GM12878 (cell line): ENCODE data around the gene NT5DC4. TPM values are rescaled to one million over a fixed set of nuclear protein-coding genes. Genes with fewer than 3 reads are reported as not detected.

Source experiments
- ATAC-seq: fragments of 200-7000 bp; cut with Tn5 transposase; 3 replicates; pipeline ENCODE4 v1.9.1; 2020; ENCODE audit warnings: mild to moderate bottlenecking, moderate library complexity
- BruUV-seq: library from RNA; stranded (reverse); fragments of 400-500 nt; replicated peaks from 2 replicates; lab custom pipeline; 2021; lab: Mats Ljungman, UMichigan
- CTCF ChIA-PET: fragments of 300-600 bp; sonication (Branson Sonifier 250); formaldehyde crosslinking; extraction: SDS; loops from one replicate; lab custom pipeline; 2021; ENCODE audit warnings: inconsistent platforms; lab: Yijun Ruan, JAX
- POLR2A ChIA-PET: fragments of 350-600 bp; formaldehyde crosslinking; extraction: SDS; loops from one replicate; lab custom pipeline; 2021; ENCODE audit warnings: inconsistent platforms; lab: Charles Lee
- RAD21 ChIA-PET: fragments of 300-600 bp; sonication (Branson Sonifier 250); formaldehyde crosslinking; loops from one replicate; lab custom pipeline; 2023; ENCODE audit warnings: antibody characterized with exemption; ENCODE audit not compliant: unreplicated experiment; lab: Charles Lee
- SMC1A ChIA-PET: fragments of 300-600 bp; sonication (Branson Sonifier 250); formaldehyde crosslinking; loops from one replicate; lab custom pipeline; 2023; ENCODE audit not compliant: unreplicated experiment, uncharacterized antibody; lab: Charles Lee
- DNase-seq: peaks from one replicate; pipeline ENCODE4 v3.0.0-alpha.2; 2011; ENCODE audit warnings: low read depth, low spot score
- FAIRE-seq: peaks from 3 replicates; lab custom pipeline; 2011; peaks lifted over from hg19 to GRCh38; lab: Jason Lieb, UNC
- H2AFZ ChIP-seq: 2 replicates; pipeline ENCODE4 v1.6.0; 2011; ENCODE audit warnings: low read depth, low read length, control low read depth; ENCODE audit not compliant: control insufficient read depth
- H3K27ac ChIP-seq: 2 replicates; pipeline ENCODE4 v1.5.1; 2011; ENCODE audit warnings: control low read depth; ENCODE audit not compliant: control insufficient read depth, insufficient read depth
- H3K27me3 ChIP-seq, 2 experiments: replicated peaks in 1 of 2; 2 replicates each; pipeline versions ENCODE4 v1.6.0 to v1.6.1; 2011; ENCODE audit warnings: low read length in 1 of 2; ENCODE audit not compliant: control insufficient read depth in 2 of 2, insufficient read depth in 2 of 2
- H3K36me3 ChIP-seq, 2 experiments: 2 replicates each; pipeline ENCODE4 v1.5.1; 2011; ENCODE audit warnings: low read length in 1 of 2; ENCODE audit not compliant: control insufficient read depth in 2 of 2, insufficient read depth in 2 of 2
- H3K4me1 ChIP-seq: 2 replicates; pipeline ENCODE4 v1.6.1; 2011; ENCODE audit warnings: mild to moderate bottlenecking, low read length, moderate library complexity, mixed read lengths; ENCODE audit not compliant: control insufficient read depth, insufficient read depth
- H3K4me2 ChIP-seq: 2 replicates; pipeline ENCODE4 v1.6.0; 2011; ENCODE audit warnings: control low read depth; ENCODE audit not compliant: control insufficient read depth, insufficient read depth
- H3K4me3 ChIP-seq: fragments of 200-600 bp; sonication (generic); 2 replicates; pipeline ENCODE4 v1.5.1; 2016
- H3K79me2 ChIP-seq: 2 replicates; pipeline ENCODE4 v1.6.0; 2011; ENCODE audit warnings: low read length; ENCODE audit not compliant: control insufficient read depth, insufficient read depth
- H3K9ac ChIP-seq: 2 replicates; pipeline ENCODE4 v1.8.0; 2011; ENCODE audit warnings: low read length, control low read depth, mixed read lengths; ENCODE audit not compliant: control insufficient read depth, insufficient read depth
- H3K9me3 ChIP-seq: replicated peaks from 3 replicates; pipeline ENCODE4 v1.5.1; 2011; ENCODE audit warnings: mild to moderate bottlenecking, low read length; ENCODE audit not compliant: control insufficient read depth, insufficient read depth
- H4K20me1 ChIP-seq: 2 replicates; pipeline ENCODE4 v1.6.0; 2011; ENCODE audit not compliant: control insufficient read depth, insufficient read depth
- SPI1 ChIP-seq: IDR thresholded peaks from 2 replicates; pipeline ENCODE4 v1.6.1; 2011; ENCODE audit warnings: low read depth, mild to moderate bottlenecking, low read length, moderate library complexity, borderline replicate concordance; ENCODE audit not compliant: insufficient read depth
- STAT1 ChIP-seq: fragments of 450-650 bp; conservative IDR thresholded peaks from 2 replicates; pipeline ENCODE4 v1.6.1; 2014; ENCODE audit warnings: antibody characterized with exemption, mild to moderate bottlenecking
- TBL1XR1 ChIP-seq: IDR thresholded peaks from 2 replicates; pipeline ENCODE4 v1.6.1; 2012; ENCODE audit warnings: low read depth, low read length, improper control_type of control experiment
- WGBS: methylation state at CpG from one replicate; pipeline ENCODE4 v1.1.6; 2016; ENCODE audit warnings: low lambda C conversion rate; ENCODE audit not compliant: insufficient replicate concordance, insufficient coverage; ENCODE audit errors: missing lambda C conversion rate; 5-methylcytosine and 5-hydroxymethylcytosine counted together
- in situ Hi-C: fragments of 300-500 bp; cut with MboI; formaldehyde crosslinking; loops from 9 replicates; pipeline ENCODE4 v1.14.3; 2018; ENCODE audit warnings: mixed read lengths
- intact Hi-C: fragments of 100-400 bp; cut with micrococcal nuclease; formaldehyde crosslinking; loops from one replicate; pipeline ENCODE4 v1.14.2; 2022; ENCODE audit not compliant: unreplicated experiment
- polyA plus RNA-seq, 11 experiments: library from polyadenylated mRNA; depleted of rRNA in 4 of 11; unstranded in 6 of 11; stranded (reverse) in 5 of 11; fragments of >200 nt; fragmentation: Nextera tagmentation in 4 of 11; fragmentation: Illumina TruSeq in 1 of 11; extraction: Ambion mirVana in 4 of 11; extraction: Trizol in 1 of 11; gene quantifications; 1 replicate in 1 of 11; 2 replicates in 10 of 11; pipeline versions ENCODE4 v1.2.1 to v1.2.3, GENCODE V29; 2011 to 2016; ENCODE audit warnings: inconsistent platforms in 2 of 11, missing spikeins in 2 of 11, low read depth in 1 of 11
- total RNA-seq, 4 experiments: library from RNA; depleted of rRNA in 3 of 4; stranded (reverse); fragments of >200 nt in 3 of 4; fragmentation: Illumina TruSeq in 1 of 4; extraction: Trizol in 1 of 4; gene quantifications; 2 replicates each; pipeline versions ENCODE4 v1.2.1 to v1.2.3, GENCODE V29; 2013 to 2021
- TF ChIP-seq, protein P1 (sequence below): fragments of 450-650 bp; IDR thresholded peaks from 2 replicates; pipeline ENCODE4 v1.6.1; 2016; ENCODE audit warnings: mild to moderate bottlenecking

The NT5DC4 gene
- total and polyA plus RNA-seq, 10 of the 15 experiments (the other 5 are each of a cell fraction or from before 2014, with no cell fraction given): 0.04 to 2.6 (median 0.32) TPM; not detected in 2

DNA sequence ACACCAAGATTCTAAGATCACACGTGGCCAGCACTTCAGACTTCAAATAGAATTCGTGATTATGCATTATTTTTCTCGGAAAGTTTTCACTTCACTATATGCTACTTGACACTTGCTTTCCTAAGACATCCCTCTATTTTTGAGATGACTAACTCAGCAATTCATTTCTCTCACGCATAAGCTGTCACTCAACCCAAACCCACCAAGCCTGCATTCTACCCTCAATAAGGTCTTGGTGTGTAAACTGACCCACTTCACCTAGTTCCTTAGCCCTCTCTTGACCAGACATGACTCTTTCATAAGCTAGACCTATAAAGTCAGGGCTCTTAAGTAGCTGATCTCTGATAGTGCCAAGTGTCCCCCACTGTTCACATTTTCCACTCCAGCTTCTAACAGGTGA is 31.8 kb downstream of the NT5DC4 start:
- FAIRE-seq (no peak), ATAC-seq (no peak), DNase-seq (no peak)
- Histone ChIP-seq H3K27me3 (no peaks in the 10 kb centered on the region), H3K9ac (no peak overlapping the region), H3K36me3 (peaks cover 7 to 37% of the 10 kb centered on the region in 2 experiments), H3K9me3 (no peaks in the 10 kb centered on the region), H3K4me2 (no peak overlapping the region)
- in situ Hi-C loops: loop anchor here (5.0 kb wide), 2 partner anchors 125 to 185 kb away; no protein-coding TSS in a partner anchor
- intact Hi-C loops: no loop called here
- SMC1A ChIA-PET: interaction anchor here (0.8 to 10.4 kb wide), 21 partner anchors 8 to 189 kb away, joined by 3 to 362 read pairs (median 5); partner anchors contain the start of gene CKAP2L
- TF ChIP-seq TBL1XR1: no peak
- TF ChIP-seq, protein P1, sequence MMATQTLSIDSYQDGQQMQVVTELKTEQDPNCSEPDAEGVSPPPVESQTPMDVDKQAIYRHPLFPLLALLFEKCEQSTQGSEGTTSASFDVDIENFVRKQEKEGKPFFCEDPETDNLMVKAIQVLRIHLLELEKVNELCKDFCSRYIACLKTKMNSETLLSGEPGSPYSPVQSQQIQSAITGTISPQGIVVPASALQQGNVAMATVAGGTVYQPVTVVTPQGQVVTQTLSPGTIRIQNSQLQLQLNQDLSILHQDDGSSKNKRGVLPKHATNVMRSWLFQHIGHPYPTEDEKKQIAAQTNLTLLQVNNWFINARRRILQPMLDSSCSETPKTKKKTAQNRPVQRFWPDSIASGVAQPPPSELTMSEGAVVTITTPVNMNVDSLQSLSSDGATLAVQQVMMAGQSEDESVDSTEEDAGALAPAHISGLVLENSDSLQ: peak; percentile 79
- TF ChIP-seq, all 136 proteins: peak for 1
- Histone ChIP-seq H3K79me2 (peaks cover 3% of the 10 kb centered on the region), H3K4me3 (no peak overlapping the region), H3K4me1 (no peaks in the 10 kb centered on the region), H4K20me1 (no peaks in the 10 kb centered on the region), H2AFZ (peak overlapping the region; percentile 31; the same call in 1 of the 2 replicates), H3K27ac (no peak overlapping the region)
- 52% methylated on average over 4 of the region's 4 CpGs for WGBS
- BruUV-seq: no TSS peak
- ChIA-PET POLR2A (interaction anchor here (0.6 to 3.6 kb wide), 6 partner anchors 11 to 847 kb away, joined by 3 to 17 read pairs (median 4); partner anchors contain the start of gene CKAP2L), RAD21 (interaction anchor here (1.0 to 10.0 kb wide), 8 partner anchors 8 to 189 kb away, joined by 3 to 281 read pairs (median 6); partner anchors contain the start of gene IL1A), CTCF (interaction anchor here (0.6 to 17.7 kb wide), 11 partner anchors 9 to 209 kb away, joined by 3 to 496 read pairs (median 5); no protein-coding TSS in a partner anchor)

DNA sequence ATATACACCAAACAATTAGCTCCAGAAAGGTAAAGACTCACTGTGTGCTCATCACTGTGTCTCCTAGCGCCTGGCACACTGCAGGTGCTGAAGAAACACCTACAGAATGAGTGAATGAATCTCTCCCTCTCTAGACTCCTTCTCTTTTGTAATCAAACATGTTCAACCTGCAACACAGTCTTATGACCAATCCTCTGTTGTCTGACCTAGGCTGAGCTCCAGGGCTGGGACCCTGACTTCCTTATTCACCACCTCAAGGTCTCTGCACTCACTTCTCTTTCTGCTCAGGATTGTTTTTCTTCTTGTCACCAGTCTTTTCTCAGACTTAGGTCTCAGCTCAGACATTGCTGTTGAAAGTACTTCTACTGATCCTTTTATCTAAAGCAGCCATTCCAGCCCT is 33.7 kb downstream of the NT5DC4 start:
- Histone ChIP-seq H3K9me3 (no peaks in the 10 kb centered on the region), H4K20me1 (no peaks in the 10 kb centered on the region), H3K4me2 (no peak overlapping the region), H3K27me3 (no peaks in the 10 kb centered on the region), H3K79me2 (peaks cover 3% of the 10 kb centered on the region), H2AFZ (peak overlapping the region; percentile 33; the same call in 1 of the 2 replicates)
- CTCF ChIA-PET: interaction anchor here (1.3 to 17.7 kb wide), 4 partner anchors 67 to 188 kb away, joined by 3 to 496 read pairs (median 197); no protein-coding TSS in a partner anchor
- intact Hi-C loops: no loop called here
- BruUV-seq: no TSS peak
- POLR2A ChIA-PET: interaction anchor here (0.8 to 3.6 kb wide), 5 partner anchors 9 to 131 kb away, joined by 3 to 17 read pairs (median 3); partner anchors contain the start of gene CKAP2L
- no peak for ATAC-seq
- TF ChIP-seq STAT1 (no peak), SPI1 (peak; percentile 33; the same call in 1 of the 2 replicates)
- TF ChIP-seq, all 136 proteins: peak for 1
- ChIA-PET RAD21 (interaction anchor here (0.7 to 10.0 kb wide), 5 partner anchors 27 to 187 kb away, joined by 3 to 281 read pairs (median 5); no protein-coding TSS in a partner anchor), SMC1A (interaction anchor here (0.8 to 10.4 kb wide), 5 partner anchors 10 to 187 kb away, joined by 3 to 362 read pairs (median 5); partner anchors contain the start of gene CKAP2L)
- in situ Hi-C loops: loop anchor here (5.0 kb wide), 2 partner anchors 123 to 183 kb away; no protein-coding TSS in a partner anchor
- Histone ChIP-seq H3K4me1 (no peaks in the 10 kb centered on the region), H3K4me3 (no peak overlapping the region), H3K27ac (no peak overlapping the region), H3K9ac (no peak overlapping the region), H3K36me3 (peaks cover 7 to 29% of the 10 kb centered on the region in 2 experiments)
- FAIRE-seq (no peak), DNase-seq (no peak)
- 95% methylated on average over 1 of the region's 1 CpG for WGBS
